ENCODE measurements around the gene CPSF7. TPM values are rescaled to one million over a fixed set of nuclear protein-coding genes. Genes with fewer than 3 reads are reported as not detected.

The CPSF7 gene
- total and polyA plus RNA-seq, 9 donors, result 33.3 to 109 (median 83.4) TPM

DNA sequence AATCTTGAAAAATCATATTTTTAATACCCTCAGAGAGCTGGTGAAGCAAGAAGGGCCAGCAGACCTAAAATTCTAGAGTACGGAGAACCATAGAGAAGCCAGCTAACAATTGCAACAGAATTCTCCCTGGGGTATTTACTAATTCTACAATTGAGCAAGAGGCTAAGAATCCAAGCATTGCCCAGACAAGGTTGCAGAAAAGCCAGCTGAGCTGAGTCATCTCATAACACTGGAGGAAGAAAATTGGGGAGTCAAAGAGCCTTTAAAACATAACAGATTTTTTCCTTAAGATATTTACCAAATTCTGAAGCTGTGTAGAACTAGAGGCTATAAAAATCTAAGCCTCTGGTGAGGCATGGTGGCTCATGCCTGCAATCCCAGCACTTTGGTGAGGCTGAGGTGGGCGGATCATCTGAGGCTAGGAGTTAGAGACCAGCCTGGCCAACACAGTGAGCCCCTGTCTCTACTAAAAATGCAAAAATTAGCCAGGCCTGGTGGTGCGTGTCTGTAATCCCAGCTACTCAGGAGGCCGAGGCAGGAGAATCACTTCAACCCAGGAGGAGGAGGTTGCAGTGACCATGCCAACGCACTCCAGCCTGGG lies 51.0 kb downstream of the CPSF7 start:
- Histone ChIP-seq H3K27me3 (no peaks in the 10 kb centered on the region), H3K9me3 (no peaks in the 10 kb centered on the region), H3K4me3 (no peak overlapping the region), H3K4me1 (ENCODE audit: insufficient read depth) (peaks cover 8% of the 10 kb centered on the region), H3K36me3 (no peaks in the 10 kb centered on the region), H3K27ac (peak overlapping the region in 1 of 2 donors; percentile 68)
- intact Hi-C loops (cut with DNase I), result no loop called here
- 28 to 47% (median 30%) methylated on average over 5 of the region's 5 CpGs for WGBS, 3 donors
- TF ChIP-seq EP300 (IDR thresholded peaks at IDR 0.05) (peak; percentile 46), POLR2A (IDR thresholded peaks at IDR 0.05) (no peak)
- TF ChIP-seq, protein P1, sequence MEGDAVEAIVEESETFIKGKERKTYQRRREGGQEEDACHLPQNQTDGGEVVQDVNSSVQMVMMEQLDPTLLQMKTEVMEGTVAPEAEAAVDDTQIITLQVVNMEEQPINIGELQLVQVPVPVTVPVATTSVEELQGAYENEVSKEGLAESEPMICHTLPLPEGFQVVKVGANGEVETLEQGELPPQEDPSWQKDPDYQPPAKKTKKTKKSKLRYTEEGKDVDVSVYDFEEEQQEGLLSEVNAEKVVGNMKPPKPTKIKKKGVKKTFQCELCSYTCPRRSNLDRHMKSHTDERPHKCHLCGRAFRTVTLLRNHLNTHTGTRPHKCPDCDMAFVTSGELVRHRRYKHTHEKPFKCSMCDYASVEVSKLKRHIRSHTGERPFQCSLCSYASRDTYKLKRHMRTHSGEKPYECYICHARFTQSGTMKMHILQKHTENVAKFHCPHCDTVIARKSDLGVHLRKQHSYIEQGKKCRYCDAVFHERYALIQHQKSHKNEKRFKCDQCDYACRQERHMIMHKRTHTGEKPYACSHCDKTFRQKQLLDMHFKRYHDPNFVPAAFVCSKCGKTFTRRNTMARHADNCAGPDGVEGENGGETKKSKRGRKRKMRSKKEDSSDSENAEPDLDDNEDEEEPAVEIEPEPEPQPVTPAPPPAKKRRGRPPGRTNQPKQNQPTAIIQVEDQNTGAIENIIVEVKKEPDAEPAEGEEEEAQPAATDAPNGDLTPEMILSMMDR (IDR thresholded peaks at IDR 0.05), result no peak
- peak in 3 of 5 donors; percentile 56 to 80 (median 69) for DNase-seq

DNA sequence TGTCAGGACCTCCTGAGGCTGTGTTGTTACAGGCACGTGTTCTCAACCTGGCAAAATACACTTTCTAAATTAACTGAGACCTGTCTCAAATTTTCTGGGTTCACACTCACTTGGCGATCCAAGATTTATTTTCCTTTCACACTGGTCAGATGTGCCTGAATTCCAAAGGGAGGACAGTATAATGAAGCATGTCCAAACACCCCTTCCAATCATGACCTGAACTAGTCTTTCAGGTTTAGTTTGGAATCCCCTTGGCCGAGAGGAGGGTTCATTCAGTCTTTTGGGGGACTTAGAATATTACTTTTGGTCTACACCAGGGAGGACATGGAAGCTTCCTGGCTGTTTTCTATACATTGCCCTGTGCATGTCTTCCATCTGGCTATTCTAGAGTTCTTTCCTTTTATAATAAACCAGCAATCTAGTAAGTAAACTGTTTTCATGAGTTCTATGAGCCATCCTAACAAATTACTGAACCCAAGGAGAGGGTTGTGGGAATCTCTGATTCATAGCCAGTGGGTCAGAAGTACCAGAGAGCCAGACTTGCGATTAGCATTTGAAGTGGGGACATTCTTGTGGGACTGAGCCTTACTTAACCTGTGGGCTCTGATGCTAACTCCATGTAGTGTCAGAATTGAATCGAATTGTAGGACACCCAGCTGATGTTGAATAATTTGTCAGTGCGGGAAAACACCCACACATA lies 52.2 kb downstream of the CPSF7 start:
- Histone ChIP-seq H3K4me3 (no peak overlapping the region), H3K9me3 (no peaks in the 10 kb centered on the region), H3K27me3 (no peaks in the 10 kb centered on the region), H3K36me3 (no peaks in the 10 kb centered on the region), H3K27ac (no peak overlapping the region), H3K4me1 (ENCODE audit: insufficient read depth) (peaks cover 8% of the 10 kb centered on the region)
- intact Hi-C loops (cut with DNase I), result no loop called here
- TF ChIP-seq POLR2A (IDR thresholded peaks at IDR 0.05) (no peak), EP300 (IDR thresholded peaks at IDR 0.05) (no peak)
- no peak for DNase-seq
- 86 to 94% (median 90%) methylated on average over 6 of the region's 6 CpGs for WGBS, 3 donors

GRCh38 chr11:61375761-61376108 lies 54.0 kb downstream of the CPSF7 start:
- intact Hi-C loops (cut with DNase I), result no loop called here
- H3K27ac ChIP-seq, result no peak overlapping the region
- DNase-seq, result no peak

DNA sequence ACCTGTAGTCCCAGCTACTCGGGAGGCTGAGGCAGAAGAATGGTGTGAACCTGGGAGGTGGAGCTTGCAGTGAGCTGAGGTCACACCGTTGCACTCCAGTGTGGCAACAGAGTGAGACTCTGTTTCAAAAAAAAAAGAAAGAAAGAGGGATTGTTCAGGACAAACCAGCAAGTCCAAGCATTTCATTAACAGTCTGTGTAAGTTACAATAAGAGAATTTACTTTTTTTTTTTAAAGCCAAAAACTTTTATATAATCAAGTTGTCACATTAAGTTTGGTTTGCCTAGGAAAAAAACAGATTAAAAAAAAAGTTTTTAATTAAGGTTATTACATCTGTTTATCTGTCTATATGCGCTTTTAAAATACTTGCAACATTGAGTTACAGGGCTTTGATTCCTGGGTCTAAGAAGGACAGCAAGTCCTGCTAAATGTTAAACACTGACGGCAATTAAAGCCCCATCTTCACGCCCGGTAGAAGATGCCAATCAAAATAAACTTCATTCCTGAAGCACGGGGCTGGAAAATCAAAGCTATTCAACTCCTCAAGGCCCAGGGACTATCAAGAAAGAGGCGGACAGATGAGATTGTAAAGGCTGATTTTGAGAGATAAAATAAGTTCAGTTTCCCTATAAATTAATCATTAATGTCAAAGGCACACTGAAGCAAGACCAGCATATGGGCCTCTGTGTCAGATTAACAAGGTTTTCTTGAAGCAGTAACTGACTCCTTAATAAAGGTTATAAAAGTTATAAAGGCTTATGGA lies 56.9 kb downstream of the CPSF7 start:
- Histone ChIP-seq H3K4me3 (no peak overlapping the region), H3K27me3 (no peaks in the 10 kb centered on the region), H3K4me1 (ENCODE audit: insufficient read depth) (peaks cover 22% of the 10 kb centered on the region), H3K27ac (no peak overlapping the region), H3K9me3 (no peaks in the 10 kb centered on the region), H3K36me3 (no peaks in the 10 kb centered on the region)
- WGBS, 3 donors, result 88 to 89% (median 88%) methylated on average over 8 of the region's 8 CpGs
- intact Hi-C loops (cut with DNase I), result no loop called here
- no peak for DNase-seq
- TF ChIP-seq, protein P1 (IDR thresholded peaks at IDR 0.05), result no peak
- TF ChIP-seq EP300 (IDR thresholded peaks at IDR 0.05) (no peak), POLR2A (IDR thresholded peaks at IDR 0.05) (no peak)

More at GRCh38 chr11:61375761-61376108, 54.0 kb downstream of the CPSF7 start:
- Histone ChIP-seq H3K36me3 (no peaks in the 10 kb centered on the region), H3K4me1 (ENCODE audit: insufficient read depth) (peaks cover 12% of the 10 kb centered on the region), H3K9me3 (no peaks in the 10 kb centered on the region), H3K27me3 (no peaks in the 10 kb centered on the region), H3K4me3 (no peak overlapping the region)
- 69 to 77% (median 75%) methylated on average over 6 of the region's 6 CpGs for WGBS, 3 donors
- TF ChIP-seq EP300 (IDR thresholded peaks at IDR 0.05) (no peak), POLR2A (IDR thresholded peaks at IDR 0.05) (no peak)
- TF ChIP-seq, protein P1 (IDR thresholded peaks at IDR 0.05), result no peak
